HCT116 (cell line): ENCODE data around the gene C2CD2. TPM values are rescaled to one million over a fixed set of nuclear protein-coding genes. Genes with fewer than 3 reads are reported as not detected.

Experiments
- total RNA-seq: library from RNA; stranded (reverse); gene quantifications from one replicate; pipeline ENCODE4 v1.2.1, GENCODE V29; 2021; ENCODE audit not compliant: unreplicated experiment

Gene C2CD2
- total RNA-seq, 1 experiment from 2014 or later = 22.0 TPM

Other genes starting within 250 kb of the C2CD2 start
- 9.9 TPM for gene RIPK4, start 187.0 kb downstream of the C2CD2 start, total RNA-seq
- 9.8 TPM for gene PRDM15, start 74.7 kb downstream of the C2CD2 start, total RNA-seq
- gene ZBTB21, start 56.3 kb upstream of the C2CD2 start, total RNA-seq = 28.7 TPM
- not detected for gene UMODL1, start 117.3 kb upstream of the C2CD2 start, total RNA-seq